Ovary (tissue), 3 donors: Measurements from ENCODE around the gene ECSIT.
"Not testable (repeated sequence)": the region's sequence is repeated elsewhere in the genome, so short reads cannot be mapped to it uniquely, and the experiment has no call there.

ENCODE experiments used
- CTCF ChIP-seq, 3 donors: fragments of 450-650 bp in 2 of 3; fragments of 200-600 bp in 1 of 3; IDR thresholded peaks; one replicate each; pipeline versions ENCODE4 v1.5.1 to v1.8.0; 2016 to 2022; ENCODE audit warnings: antibody characterized with exemption in 3 of 3, mild to moderate bottlenecking in 1 of 3
- EP300 ChIP-seq: sonication (generic); formaldehyde crosslinking; IDR thresholded peaks from one replicate; pipeline ENCODE4 v1.6.1; 2017; ENCODE audit warnings: antibody characterized with exemption
- POLR2A ChIP-seq: fragments of 450-650 bp; IDR thresholded peaks from one replicate; pipeline ENCODE4 v1.6.1; 2017; ENCODE audit warnings: antibody characterized with exemption, mild to moderate bottlenecking, moderate library complexity
- donor health status: DM: no; HTN: no; CAD: no.

GRCh38 chr19:11573354-11573753, 44.4 kb upstream of the ECSIT start:
- TF ChIP-seq CTCF (IDR thresholded peaks at IDR 0.05); POLR2A; EP300: not testable (repeated sequence)
